HG03159 (cell line): ENCODE measurements around the gene CFAP97D1.

ENCODE experiments used
- ATAC-seq: cut with Tn5 transposase; IDR thresholded peaks from one replicate; pipeline ENCODE4 v1.9.1; 2021; ENCODE audit warnings: mild to moderate bottlenecking, moderate library complexity; ENCODE audit not compliant: unreplicated experiment

The CFAP97D1 gene

GRCh38 chr17:43823350-43824084, 43.3 kb downstream of the CFAP97D1 start:
- ATAC-seq, result no peak

GRCh38 chr17:43825567-43825966, 45.3 kb downstream of the CFAP97D1 start:
- no peak for ATAC-seq

- no peak for ATAC-seq
Observed at GRCh38 chr17:43826206-43826605, 46.0 kb downstream of the CFAP97D1 start.

GRCh38 chr17:43827596-43827995, 47.4 kb downstream of the CFAP97D1 start:
- ATAC-seq, result no peak

- no peak for ATAC-seq
Observed at GRCh38 chr17:43829738-43830137, 49.5 kb downstream of the CFAP97D1 start.

GRCh38 chr17:43830510-43831140, 50.4 kb downstream of the CFAP97D1 start:
- ATAC-seq, result no peak

GRCh38 chr17:43831633-43832032, 51.4 kb downstream of the CFAP97D1 start:
- ATAC-seq, result no peak

GRCh38 chr17:43832168-43832975, 52.1 kb downstream of the CFAP97D1 start:
- ATAC-seq, result no peak

GRCh38 chr17:43832976-43833829, 53.0 kb downstream of the CFAP97D1 start, which contains the start of gene MPP3:
TSS of gene MPP3 (minus strand) at chr17:43833146. CDS start at chr17:43831906, 1,240 bp downstream.
- no peak for ATAC-seq

GRCh38 chr17:43834106-43834505, 53.9 kb downstream of the CFAP97D1 start:
- ATAC-seq, result no peak
